HG02798 (cell line): Measurements from ENCODE around the gene TSPAN3.

Experiments
- ATAC-seq: cut with Tn5 transposase; IDR thresholded peaks from one replicate; pipeline ENCODE4 v1.9.1; 2021; ENCODE audit warnings: mild to moderate bottlenecking; ENCODE audit not compliant: unreplicated experiment, poor library complexity

The TSPAN3 gene

DNA sequence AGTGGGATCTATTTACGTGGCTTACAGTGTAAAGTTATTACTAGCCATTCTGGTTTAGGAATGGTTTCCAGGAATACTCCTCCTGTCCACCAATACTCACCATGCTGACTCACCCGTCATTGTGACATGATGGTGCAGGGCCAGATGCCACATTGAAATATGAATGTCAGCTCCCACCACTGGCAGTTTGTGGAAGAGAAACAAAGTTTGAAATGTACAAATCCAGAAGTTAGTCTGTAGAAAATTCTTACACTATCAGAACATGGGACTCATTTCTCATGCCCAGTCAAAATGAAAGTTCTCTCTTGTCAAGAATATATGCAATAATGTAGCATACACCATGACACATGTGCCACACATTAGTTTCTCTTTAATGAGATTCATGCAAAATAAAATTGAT is 14.4 kb upstream of the TSPAN3 start:
- no peak for ATAC-seq

GRCh38 chr15:77084436-77084835 is 13.5 kb upstream of the TSPAN3 start:
- no peak for ATAC-seq

GRCh38 chr15:77083381-77084160 is 12.7 kb upstream of the TSPAN3 start:
- ATAC-seq, result peak; percentile 94

DNA sequence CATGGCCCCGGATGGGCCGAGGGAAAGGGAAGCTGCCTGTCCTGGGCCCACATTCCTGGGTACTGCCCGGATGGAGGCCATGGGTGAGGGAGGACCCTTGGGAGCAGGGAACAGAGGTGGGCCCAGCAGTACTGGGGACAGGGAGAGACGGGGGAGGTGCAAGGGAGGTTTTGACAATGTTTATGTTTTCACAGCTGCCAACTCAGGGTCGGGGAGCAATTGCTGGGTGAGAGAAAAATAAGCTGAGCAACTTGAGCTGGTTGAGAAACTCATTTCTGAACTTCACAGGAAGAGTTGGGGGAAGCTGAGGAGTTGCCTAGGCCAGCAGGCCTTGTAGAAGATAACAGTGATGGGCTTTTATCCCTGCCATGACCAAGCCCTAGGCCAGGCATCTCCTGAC is 11.1 kb upstream of the TSPAN3 start:
- ATAC-seq, result no peak

DNA sequence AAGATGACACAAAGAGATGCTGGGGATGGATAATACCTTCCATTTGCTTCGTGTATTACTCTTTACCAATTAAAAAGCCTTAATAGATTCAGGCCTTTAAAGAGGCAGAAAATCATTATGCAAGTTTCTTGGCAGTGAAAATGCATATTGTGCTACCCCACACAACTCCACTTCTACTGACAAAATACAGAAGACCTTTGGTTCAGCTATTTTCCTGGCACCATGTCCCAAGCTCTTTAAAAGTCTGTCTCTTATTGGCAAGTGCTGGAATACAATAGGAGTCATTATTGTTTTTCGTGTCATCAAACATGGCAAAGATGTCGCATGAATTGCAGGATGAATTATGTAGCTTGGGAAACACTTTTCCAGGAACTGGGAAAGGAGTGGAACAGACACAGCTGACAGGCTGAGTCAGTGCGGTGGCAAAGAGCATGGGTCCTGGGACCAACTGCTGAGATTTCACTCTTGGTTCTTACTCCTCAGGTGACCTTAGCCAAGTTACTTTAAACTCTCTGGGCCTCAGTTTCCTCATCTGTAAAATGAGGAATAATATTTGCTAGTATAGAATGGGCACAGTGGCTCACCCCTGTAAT is 5.5 kb upstream of the TSPAN3 start:
- ATAC-seq, result no peak

- no peak for ATAC-seq
Measured at GRCh38 chr15:77075528-77075927, 4.6 kb upstream of the TSPAN3 start.

DNA sequence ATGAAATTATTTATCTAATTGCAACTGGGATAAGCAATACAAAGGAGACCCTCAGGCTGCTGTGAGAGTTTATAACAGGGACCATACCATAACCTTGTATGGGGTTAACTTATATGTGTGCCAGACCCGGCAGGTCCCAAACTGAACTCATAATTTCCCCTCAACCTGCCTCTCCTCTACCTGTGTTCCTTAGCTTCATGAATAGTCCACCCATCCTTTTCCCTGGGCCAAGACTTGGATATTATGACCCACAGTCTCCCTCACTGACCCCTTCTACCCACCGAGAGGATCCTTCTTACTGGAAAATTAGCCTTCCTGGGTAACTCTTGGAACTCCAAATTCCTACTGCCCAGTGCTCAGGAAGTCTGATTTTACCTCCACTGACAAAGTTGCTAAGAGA is 3.4 kb upstream of the TSPAN3 start:
- no peak for ATAC-seq

DNA sequence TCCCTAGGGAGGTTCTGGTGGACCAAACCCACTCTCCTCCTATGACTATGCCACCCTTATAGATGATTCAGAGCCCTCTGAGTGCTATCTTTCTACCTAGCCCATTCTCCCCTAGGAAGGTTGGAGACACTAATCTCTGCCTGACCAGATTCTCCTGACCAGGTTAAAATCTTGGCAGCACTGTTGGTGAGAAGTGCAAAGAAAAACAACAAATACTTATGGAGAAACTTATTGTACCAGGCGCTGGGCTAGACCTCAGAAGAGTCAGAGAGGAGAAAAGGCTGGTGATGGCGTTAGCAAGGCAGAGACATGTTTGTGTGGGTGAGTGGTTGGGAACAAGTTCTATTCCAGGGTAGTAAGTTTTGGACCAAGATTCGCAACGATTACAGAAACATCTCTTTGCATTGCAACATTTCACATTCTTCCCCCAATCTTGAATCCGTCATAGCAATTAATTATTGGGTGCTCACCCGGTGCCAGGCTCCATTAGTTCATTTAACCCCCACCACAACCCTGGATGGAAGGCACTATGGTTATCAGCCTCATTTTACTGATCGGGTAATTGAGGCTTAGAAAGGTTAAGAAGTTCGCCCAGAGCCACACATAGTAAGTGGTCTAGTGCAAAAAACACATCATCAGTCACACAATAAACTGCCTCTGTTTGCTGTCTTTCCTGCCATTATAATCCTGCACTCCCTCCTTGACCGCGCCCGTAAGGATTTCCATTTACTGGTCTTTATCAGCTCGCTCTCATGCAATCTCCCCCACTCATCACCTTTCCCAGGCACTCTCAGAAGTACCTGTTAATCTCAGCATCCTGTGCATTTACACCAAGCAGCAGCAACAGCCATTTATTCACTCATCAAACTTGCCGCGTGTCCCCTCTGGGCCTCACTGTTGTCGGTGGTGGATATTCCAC is 655 bp upstream of the TSPAN3 start:
- ATAC-seq, result no peak

DNA sequence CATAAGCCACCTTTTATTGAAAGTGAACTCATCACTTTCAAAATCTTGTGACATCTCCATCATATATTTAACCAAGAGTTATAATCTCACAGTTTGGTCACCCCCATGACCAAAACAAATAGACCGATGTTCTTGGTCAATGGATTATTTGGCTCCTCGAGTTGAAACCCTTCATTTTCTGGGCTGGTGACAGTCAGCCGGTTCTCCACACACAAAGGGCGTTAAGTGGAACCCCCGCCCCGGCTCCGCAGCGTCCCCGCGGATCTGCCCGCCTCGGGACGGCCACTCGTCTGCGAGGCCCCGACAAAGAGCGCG is 772 bp downstream of the TSPAN3 start:
- ATAC-seq, result no peak

- ATAC-seq, result no peak
Measured at GRCh38 chr15:77069521-77070121, 1.3 kb downstream of the TSPAN3 start.

DNA sequence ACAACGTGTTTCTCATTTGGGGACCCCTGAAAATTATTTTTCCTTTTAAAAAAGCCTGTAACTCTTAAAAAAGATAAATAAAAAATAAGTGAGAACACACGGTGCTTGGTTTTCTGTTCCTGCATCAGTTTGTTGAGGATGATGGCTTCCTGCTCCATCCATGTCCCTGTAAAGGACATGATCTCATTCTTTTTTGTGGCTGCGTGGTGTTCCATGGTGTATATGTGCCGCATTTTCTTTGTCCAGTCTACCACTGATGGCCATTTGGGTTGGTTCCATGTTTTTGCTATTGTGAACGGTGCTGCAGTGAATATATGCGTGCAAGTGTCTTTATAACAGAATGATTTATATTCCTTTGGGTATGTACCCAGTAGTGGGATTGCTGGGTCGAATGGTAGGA is 2.3 kb downstream of the TSPAN3 start:
- no peak for ATAC-seq

- no peak for ATAC-seq
Measured at GRCh38 chr15:77067691-77068367, 3.1 kb downstream of the TSPAN3 start.

GRCh38 chr15:77066971-77067690 is 3.8 kb downstream of the TSPAN3 start:
- no peak for ATAC-seq

GRCh38 chr15:77064539-77065308 is 6.2 kb downstream of the TSPAN3 start:
- no peak for ATAC-seq

DNA sequence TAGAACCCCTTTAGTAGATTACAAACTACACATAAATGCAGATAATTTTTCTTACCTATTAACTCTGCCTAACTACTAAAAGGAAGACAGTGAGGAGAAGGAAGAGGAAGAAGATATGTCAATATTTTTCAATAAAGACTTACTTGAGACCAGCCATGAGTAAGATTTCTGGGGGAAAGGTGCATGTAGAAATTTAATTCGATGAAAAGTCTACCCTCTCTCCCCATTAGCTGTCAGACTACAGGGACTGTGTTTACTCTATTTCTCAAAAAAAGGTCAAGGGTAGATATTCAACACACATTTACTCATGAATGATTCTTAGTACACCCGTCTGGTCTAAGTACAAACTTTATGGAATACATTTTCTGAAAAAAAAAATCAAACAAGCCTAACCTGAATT is 6.8 kb downstream of the TSPAN3 start:
- ATAC-seq, result no peak

DNA sequence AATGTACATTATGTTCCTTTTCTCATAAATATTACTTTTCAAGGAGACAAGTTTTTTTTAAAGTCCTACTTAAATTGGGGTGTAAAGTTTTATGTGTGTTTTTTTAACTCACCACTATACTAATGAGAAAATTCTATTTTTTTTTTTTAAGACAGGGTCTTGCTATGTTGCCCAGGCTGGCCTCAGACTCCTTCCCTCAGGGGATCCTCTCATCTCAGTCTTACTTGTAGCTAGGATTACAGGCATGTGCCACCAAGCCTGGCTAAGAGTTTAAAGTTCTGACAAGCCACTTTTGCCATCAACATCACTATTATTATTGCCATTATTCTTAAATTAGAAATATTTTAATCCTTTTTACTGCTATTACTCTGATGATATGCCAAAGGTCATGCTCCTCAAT is 7.7 kb downstream of the TSPAN3 start:
- ATAC-seq, result no peak

- no peak for ATAC-seq
Measured at GRCh38 chr15:77060546-77060945, 10.4 kb downstream of the TSPAN3 start.

DNA sequence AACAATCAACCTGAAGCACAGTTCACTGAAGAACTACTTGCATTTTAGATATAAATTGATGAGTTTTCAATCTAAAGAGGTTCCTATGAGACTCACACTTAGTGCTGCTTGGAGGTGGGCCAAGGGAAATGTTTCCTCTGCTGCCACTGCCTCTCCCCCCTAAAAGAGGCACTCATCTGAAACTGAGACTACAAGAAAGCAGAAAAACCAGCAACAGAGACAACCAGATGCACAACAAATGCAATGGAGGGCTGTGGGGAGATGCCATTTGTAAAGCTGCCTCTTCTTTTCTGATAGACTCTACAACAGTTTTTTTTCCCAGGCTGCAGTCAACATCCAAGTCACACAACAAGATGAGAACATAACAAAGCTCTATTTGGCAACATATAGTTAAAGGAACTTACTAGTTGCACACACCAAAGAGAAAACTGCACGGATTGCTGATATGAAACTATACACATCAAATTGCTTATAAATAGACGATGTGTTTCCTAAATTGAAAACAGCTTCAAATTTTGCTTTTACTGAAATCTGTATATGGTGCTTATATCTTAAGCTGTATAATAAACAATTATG is 11.0 kb downstream of the TSPAN3 start:
- ATAC-seq, result peak; percentile 73

DNA sequence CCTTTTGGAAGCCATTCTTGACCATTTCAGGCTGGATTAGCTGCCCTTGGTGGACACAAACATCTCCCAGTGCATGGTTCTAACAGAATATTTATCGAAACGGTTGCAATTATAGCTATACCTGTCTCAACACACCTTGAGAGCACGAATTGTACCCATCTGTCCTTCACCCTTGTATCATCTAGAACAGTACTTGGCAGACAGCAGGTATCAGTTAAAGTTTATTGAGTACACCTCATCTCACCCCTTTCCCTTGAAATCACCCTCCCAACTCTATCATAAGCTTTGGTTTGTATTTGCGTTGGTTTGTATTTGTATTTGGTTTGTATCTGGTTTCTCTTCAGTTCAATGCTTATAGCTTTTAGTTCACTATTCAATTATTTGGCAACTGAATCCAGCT is 12.4 kb downstream of the TSPAN3 start:
- ATAC-seq, result no peak
